Large intestine (tissue), 12 donors: ENCODE results near the gene MAD1L1. TPM values are rescaled to one million over a fixed set of nuclear protein-coding genes. Genes with fewer than 3 reads are reported as not detected.
A peak's percentile ranks its signal among the peaks of the same experiment; 100 is the strongest.

Experiments used
- DNase-seq, 2 donors: peaks; one replicate each; pipeline versions ENCODE4 v3.0.0 to v3.0.0-alpha.2; 2013
- H3K27ac ChIP-seq: one replicate; pipeline ENCODE4 v1.5.1; 2013; ENCODE audit warnings: low read length
- H3K27me3 ChIP-seq: 2 replicates; pipeline ENCODE4 v1.6.1; 2013; ENCODE audit warnings: low read length; ENCODE audit not compliant: control insufficient read depth, insufficient read depth
- H3K36me3 ChIP-seq: 2 replicates; pipeline ENCODE4 v1.6.1; 2013; ENCODE audit warnings: low read length; ENCODE audit not compliant: control insufficient read depth, insufficient read depth
- H3K4me1 ChIP-seq: one replicate; pipeline ENCODE4 v1.6.1; 2013; ENCODE audit warnings: low read length; ENCODE audit not compliant: control insufficient read depth, insufficient read depth
- H3K4me3 ChIP-seq: one replicate; pipeline ENCODE4 v1.5.1; 2013; ENCODE audit warnings: low read length
- H3K9me3 ChIP-seq: one replicate; pipeline ENCODE4 v1.6.1; 2013; ENCODE audit warnings: mild to moderate bottlenecking, low read depth, low read length, moderate library complexity; ENCODE audit not compliant: control insufficient read depth
- WGBS: methylation state at CpG from one replicate; pipeline ENCODE4 v1.1.5; 2013; ENCODE audit warnings: low lambda C conversion rate; ENCODE audit not compliant: insufficient coverage; 5-methylcytosine and 5-hydroxymethylcytosine counted together
- long read RNA-seq, 11 donors: transcript quantifications; one replicate each; lab custom pipeline, GENCODE V29; 2026
- polyA plus RNA-seq: library from polyadenylated mRNA; unstranded; fragments of 120-200 nt; gene quantifications from one replicate; pipeline ENCODE4 v1.2.1, GENCODE V29; 2013

Gene MAD1L1
- 15.1 TPM for polyA plus RNA-seq
- long read RNA-seq, donor 1, partial matches to known transcripts: 9 of 9 reads
- long read RNA-seq, donor 1, other reads (novel, unspliced or antisense): 0 of 9 reads
- long read RNA-seq, donor 2: 0 reads
- long read RNA-seq, donor 3, partial matches to known transcripts: 0 of 1 reads
- long read RNA-seq, donor 3, other reads (novel, unspliced or antisense): 0 of 1 reads
- long read RNA-seq, donor 4: 0 reads
- long read RNA-seq, donor 5: 0 reads
- long read RNA-seq, donor 6, partial matches to known transcripts: 11 of 20 reads
- long read RNA-seq, donor 6, other reads (novel, unspliced or antisense): 7 of 20 reads
- long read RNA-seq, donor 7: 0 reads
- long read RNA-seq, donor 8, partial matches to known transcripts: 0 of 1 reads
- long read RNA-seq, donor 8, other reads (novel, unspliced or antisense): 0 of 1 reads
- long read RNA-seq, donor 9: 0 reads
- long read RNA-seq, donor 10, partial matches to known transcripts: 0 of 2 reads
- long read RNA-seq, donor 10, other reads (novel, unspliced or antisense): 0 of 2 reads
- long read RNA-seq, donor 11, partial matches to known transcripts: 0 of 1 reads
- long read RNA-seq, donor 11, other reads (novel, unspliced or antisense): 0 of 1 reads

GRCh38 chr7:2232766-2233520, at the start of gene MAD1L1:
Gene MAD1L1, minus strand, starts transcription at chr7:2232945. Its CDS starts 2,812 bp downstream, at chr7:2230133.
- H3K36me3 ChIP-seq: peaks cover 44% of the 10 kb centered on the region
- H3K9me3 ChIP-seq: no peaks in the 10 kb centered on the region
- DNase-seq: peak; percentile 87 to 91
- WGBS: no CpG with 5 or more reads among the region's 63 CpGs
- peak within 1 kb of the TSS; percentile 7 for H3K27ac ChIP-seq
- H3K4me1 ChIP-seq: no peaks in the 10 kb centered on the region
- no peaks in the 10 kb centered on the region for H3K27me3 ChIP-seq
- H3K4me3 ChIP-seq: peak within 1 kb of the TSS; percentile 61

- peaks cover 6% of the 10 kb centered on the region for H3K36me3 ChIP-seq
- no peak overlapping the region for H3K4me3 ChIP-seq
- peaks cover 39% of the 10 kb centered on the region for H3K4me1 ChIP-seq
- no peaks in the 10 kb centered on the region for H3K9me3 ChIP-seq
- H3K27ac ChIP-seq: peak overlapping the region; percentile 79
- H3K27me3 ChIP-seq: no peaks in the 10 kb centered on the region
- DNase-seq: peak; percentile 30 to 61
- WGBS: no CpG with 5 or more reads among the region's 14 CpGs
Measured at GRCh38 chr7:2282185-2282751, 49.5 kb upstream of the MAD1L1 start.

GRCh38 chr7:2281541-2281940, 48.8 kb upstream of the MAD1L1 start:
- Histone ChIP-seq H3K27me3 (no peaks in the 10 kb centered on the region), H3K4me1 (peaks cover 39% of the 10 kb centered on the region), H3K9me3 (no peaks in the 10 kb centered on the region), H3K36me3 (peaks cover 12% of the 10 kb centered on the region), H3K4me3 (no peak overlapping the region), H3K27ac (peak overlapping the region; percentile 79)
- WGBS: no CpG with 5 or more reads among the region's 9 CpGs
- peak in 1 of 2 donors; percentile 38 for DNase-seq

GRCh38 chr7:2280424-2280823, 47.7 kb upstream of the MAD1L1 start:
- H3K4me1 ChIP-seq: peaks cover 39% of the 10 kb centered on the region
- H3K36me3 ChIP-seq: peaks cover 16% of the 10 kb centered on the region
- WGBS: no CpG with 5 or more reads among the region's 2 CpGs
- H3K4me3 ChIP-seq: no peak overlapping the region
- peak; percentile 40 to 82 for DNase-seq
- peak overlapping the region; percentile 79 for H3K27ac ChIP-seq
- no peaks in the 10 kb centered on the region for H3K9me3 ChIP-seq
- H3K27me3 ChIP-seq: no peaks in the 10 kb centered on the region

- 19% methylated on average over 3 of the region's 4 CpGs for WGBS
- Histone ChIP-seq H3K27ac (peak overlapping the region; percentile 51), H3K4me1 (peaks cover 39% of the 10 kb centered on the region), H3K4me3 (no peak overlapping the region), H3K36me3 (peaks cover 19% of the 10 kb centered on the region), H3K27me3 (no peaks in the 10 kb centered on the region), H3K9me3 (no peaks in the 10 kb centered on the region)
- peak in 1 of 2 donors; percentile 39 for DNase-seq
Measured at GRCh38 chr7:2279896-2280295, 47.2 kb upstream of the MAD1L1 start.

- H3K4me1 ChIP-seq: peaks cover 34% of the 10 kb centered on the region
- no peak for DNase-seq
- H3K36me3 ChIP-seq: peaks cover 31% of the 10 kb centered on the region
- H3K27ac ChIP-seq: no peak overlapping the region
- H3K4me3 ChIP-seq: no peak overlapping the region
- H3K27me3 ChIP-seq: no peaks in the 10 kb centered on the region
- no peaks in the 10 kb centered on the region for H3K9me3 ChIP-seq
- no CpG with 5 or more reads among the region's 11 CpGs for WGBS
Measured at GRCh38 chr7:2278026-2278425, 45.3 kb upstream of the MAD1L1 start.

- no CpG with 5 or more reads among the region's 18 CpGs for WGBS
- no peaks in the 10 kb centered on the region for H3K9me3 ChIP-seq
- peaks cover 19% of the 10 kb centered on the region for H3K4me1 ChIP-seq
- H3K27ac ChIP-seq: no peak overlapping the region
- H3K4me3 ChIP-seq: no peak overlapping the region
- H3K27me3 ChIP-seq: no peaks in the 10 kb centered on the region
- DNase-seq: no peak
- H3K36me3 ChIP-seq: peaks cover 43% of the 10 kb centered on the region
Measured at GRCh38 chr7:2276107-2276506, 43.4 kb upstream of the MAD1L1 start.

GRCh38 chr7:2275101-2275500, 42.4 kb upstream of the MAD1L1 start:
- H3K4me3 ChIP-seq: no peak overlapping the region
- H3K27me3 ChIP-seq: no peaks in the 10 kb centered on the region
- peaks cover 19% of the 10 kb centered on the region for H3K4me1 ChIP-seq
- no peak overlapping the region for H3K27ac ChIP-seq
- DNase-seq: no peak
- WGBS: no CpG with 5 or more reads among the region's 18 CpGs
- H3K9me3 ChIP-seq: no peaks in the 10 kb centered on the region
- peaks cover 47% of the 10 kb centered on the region for H3K36me3 ChIP-seq

- Histone ChIP-seq H3K4me3 (no peak overlapping the region), H3K27ac (no peak overlapping the region), H3K27me3 (no peaks in the 10 kb centered on the region), H3K4me1 (peaks cover 19% of the 10 kb centered on the region), H3K36me3 (peaks cover 51% of the 10 kb centered on the region), H3K9me3 (no peaks in the 10 kb centered on the region)
- no peak for DNase-seq
- no CpG with 5 or more reads among the region's 7 CpGs for WGBS
Measured at GRCh38 chr7:2274666-2275065, 41.9 kb upstream of the MAD1L1 start.

- Histone ChIP-seq H3K27ac (no peak overlapping the region), H3K9me3 (no peaks in the 10 kb centered on the region), H3K27me3 (no peaks in the 10 kb centered on the region), H3K4me3 (no peak overlapping the region), H3K4me1 (peaks cover 17% of the 10 kb centered on the region), H3K36me3 (peaks cover 53% of the 10 kb centered on the region)
- WGBS: no CpG with 5 or more reads among the region's 20 CpGs
- DNase-seq: no peak
Measured at GRCh38 chr7:2273866-2274265, 41.1 kb upstream of the MAD1L1 start.
